PFSK-1 (cell line): ENCODE measurements around the gene RFTN1.

Source experiments
- REST ChIP-seq, 2 experiments: IDR thresholded peaks; 2 replicates each; pipeline versions ENCODE4 v1.6.1 to v1.8.0; 2011 to 2012; ENCODE audit warnings: low read depth in 2 of 2, low read length in 2 of 2, control low read depth in 1 of 2, inconsistent platforms in 1 of 2, mild to moderate bottlenecking in 1 of 2, moderate library complexity in 1 of 2; ENCODE audit not compliant: insufficient read depth in 1 of 2
- SIN3A ChIP-seq: IDR thresholded peaks from 2 replicates; pipeline ENCODE4 v1.6.1; 2012; ENCODE audit warnings: mild to moderate bottlenecking, low read length, moderate library complexity, borderline replicate concordance; ENCODE audit not compliant: insufficient read depth
- TAF1 ChIP-seq: IDR thresholded peaks from 2 replicates; pipeline ENCODE4 v1.6.1; 2012; ENCODE audit warnings: low read length, control low read depth, borderline replicate concordance; ENCODE audit not compliant: insufficient read depth

GRCh38 chr3:16411441-16411840 lies 102.1 kb downstream of the RFTN1 start:
- no peak for TF ChIP-seq SIN3A
- no peak for TF ChIP-seq REST (IDR thresholded peaks at IDR 0.05; ENCODE audit: insufficient read depth in 1 of 2, low read depth in 2 of 2, low read length in 2 of 2)
- TF ChIP-seq TAF1: no peak
